Right lobe of liver (tissue), 6 donors: ENCODE measurements around the gene GNB1. TPM values are rescaled to one million over a fixed set of nuclear protein-coding genes. Genes with fewer than 3 reads are reported as not detected.
"Not testable (repeated sequence)": the region's sequence is repeated elsewhere in the genome, so short reads cannot be mapped to it uniquely, and the experiment has no call there.

ENCODE experiments used
- ATAC-seq, 4 donors: fragments of 200-7000 bp; cut with Tn5 transposase; one replicate each; pipeline ENCODE4 v1.9.1; 2020; ENCODE audit warnings: mild to moderate bottlenecking in 4 of 4, moderate library complexity in 4 of 4
- DNase-seq, 3 donors: peaks; one replicate each; pipeline ENCODE4 v3.0.0-alpha.2; 2020
- H3K27ac ChIP-seq, 3 donors: fragments of 200-600 bp; one replicate each; pipeline ENCODE4 v1.8.0; 2022
- H3K27me3 ChIP-seq, 2 donors: fragments of 200-600 bp; one replicate each; pipeline ENCODE4 v1.8.0; 2022
- H3K36me3 ChIP-seq, 4 donors: fragments of 200-600 bp; sonication (generic) in 1 of 4; one replicate each; pipeline versions ENCODE4 v1.5.1 to v1.8.0; 2017 to 2022; ENCODE audit warnings: control low read depth in 1 of 4
- H3K4me1 ChIP-seq, 4 donors: fragments of 200-600 bp; sonication (generic) in 1 of 4; one replicate each; pipeline versions ENCODE4 v1.5.1 to v1.8.0; 2017 to 2022; ENCODE audit warnings: control low read depth in 1 of 4
- H3K4me3 ChIP-seq, 3 donors: fragments of 200-600 bp; one replicate each; pipeline ENCODE4 v1.8.0; 2022
- H3K9me3 ChIP-seq, 4 donors: fragments of 200-600 bp; sonication (generic) in 1 of 4; one replicate each; pipeline versions ENCODE4 v1.5.1 to v1.8.0; 2017 to 2022; ENCODE audit warnings: control low read depth in 1 of 4
- CTCF ChIP-seq, 4 donors: fragments of 200-600 bp in 3 of 4; fragments of 450-650 bp in 1 of 4; IDR thresholded peaks; one replicate each; pipeline versions ENCODE4 v1.5.1 to v1.8.0; 2016 to 2022; ENCODE audit warnings: antibody characterized with exemption in 4 of 4, mild to moderate bottlenecking in 2 of 4
- POLR2A ChIP-seq: fragments of 450-650 bp; IDR thresholded peaks from one replicate; pipeline ENCODE4 v1.6.1; 2017; ENCODE audit warnings: antibody characterized with exemption, mild to moderate bottlenecking
- WGBS: methylation state at CpG from one replicate; pipeline ENCODE4 v1.1.6; 2018; ENCODE audit warnings: low coverage, low lambda C conversion rate; ENCODE audit not compliant: insufficient coverage; ENCODE audit errors: missing lambda C conversion rate; 5-methylcytosine and 5-hydroxymethylcytosine counted together
- intact Hi-C, 2 donors: fragments of 100-400 bp; cut with DNase I; formaldehyde crosslinking; loops; one replicate each; pipeline versions ENCODE4 v1.11.2 to v1.14.1; 2022
- total RNA-seq, 6 experiments: library from RNA; depleted of rRNA in 2 of 6; stranded (reverse); fragments of >200 nt in 2 of 6; fragmentation: NEBNext Ultra II Directional in 3 of 6; extraction: Animal tissue kit (Norgen Biotek cat#: 25700) in 3 of 6; gene quantifications; one replicate each; pipeline versions ENCODE4 v1.1.0 to v1.2.4, GENCODE V29; 2016 to 2023
- donor health status: DM: no; HTN: yes; CAD: no.
- donor health status: DM: no; HTN: no; CAD: no.
- donor health status: DM: no; HTN: no; CAD: no.
- donor health status: DM: no; HTN: yes; CAD: no.
- donor health status: DM: no; HTN: yes; CAD: no.

The GNB1 gene
- total RNA-seq, 6 experiments from 2014 or later = 85.9 to 147 (median 104) TPM

GRCh38 chr1:1754051-1754815 is 136.7 kb downstream of the GNB1 start:
- H3K4me3 ChIP-seq = no peak overlapping the region
- no peaks in the 10 kb centered on the region for H3K27me3 ChIP-seq
- DNase-seq (peak; percentile 31 to 59 (median 44)), ATAC-seq (no peak)
- H3K9me3 ChIP-seq = no peaks in the 10 kb centered on the region
- intact Hi-C loops = loop anchor here in 1 of 2 donors (10.0 kb wide), 1 partner anchor 151 kb away; no protein-coding TSS in a partner anchor
- 100% methylated on average over 2 of the region's 49 CpGs for WGBS
- H3K36me3 ChIP-seq = peaks cover 0 to 48% (median 10%) of the 10 kb centered on the region in 4 donors
- H3K27ac ChIP-seq = no peak overlapping the region
- TF ChIP-seq CTCF (IDR thresholded peaks at IDR 0.05) (no peak), POLR2A (no peak)
- H3K4me1 ChIP-seq = peaks cover 0 to 30% (median 5%) of the 10 kb centered on the region in 4 donors

GRCh38 chr1:1753607-1754005 is 137.3 kb downstream of the GNB1 start:
- H3K4me3 ChIP-seq = no peak overlapping the region
- no peaks in the 10 kb centered on the region for H3K27me3 ChIP-seq
- ATAC-seq (peak; percentile 3 to 20 (median 10)), DNase-seq (peak in 2 of 3 donors; percentile 37 to 61)
- no CpG with 5 or more reads among the region's 16 CpGs for WGBS
- no peak overlapping the region for H3K27ac ChIP-seq
- H3K9me3 ChIP-seq = no peaks in the 10 kb centered on the region
- intact Hi-C loops = loop anchor here in 1 of 2 donors (10.0 kb wide), 1 partner anchor 151 kb away; no protein-coding TSS in a partner anchor
- peaks cover 0 to 48% (median 10%) of the 10 kb centered on the region in 4 donors for H3K36me3 ChIP-seq
- peak in 1 of 4 donors; percentile 1 for TF ChIP-seq CTCF (IDR thresholded peaks at IDR 0.05)
- TF ChIP-seq POLR2A = no peak
- peaks cover 0 to 26% (median 3%) of the 10 kb centered on the region in 4 donors for H3K4me1 ChIP-seq

- no peak overlapping the region for H3K27ac ChIP-seq
- no peaks in the 10 kb centered on the region for H3K27me3 ChIP-seq
- no peak overlapping the region for H3K4me3 ChIP-seq
- peak; percentile 70 to 75 (median 74) for DNase-seq
- WGBS = 71% methylated on average over 10 of the region's 37 CpGs
- peak; percentile 68 to 78 (median 72) for TF ChIP-seq CTCF (IDR thresholded peaks at IDR 0.05)
- TF ChIP-seq POLR2A = no peak
- peaks cover 0 to 48% (median 10%) of the 10 kb centered on the region in 4 donors for H3K36me3 ChIP-seq
- peak; percentile 56 to 71 (median 66) for ATAC-seq
- intact Hi-C loops = loop anchor here in 1 of 2 donors (10.0 kb wide), 1 partner anchor 152 kb away; no protein-coding TSS in a partner anchor
- H3K9me3 ChIP-seq = no peaks in the 10 kb centered on the region
- peaks cover 0 to 21% (median 0%) of the 10 kb centered on the region in 4 donors for H3K4me1 ChIP-seq
These were observed 138.0 kb downstream of the GNB1 start for GRCh38 chr1:1752636-1753606.

GRCh38 chr1:1752190-1752589 is 138.7 kb downstream of the GNB1 start:
- WGBS = 79% methylated on average over 5 of the region's 11 CpGs
- H3K9me3 ChIP-seq = no peaks in the 10 kb centered on the region
- intact Hi-C loops = loop anchor here in 1 of 2 donors (10.0 kb wide), 1 partner anchor 153 kb away; no protein-coding TSS in a partner anchor
- ATAC-seq (no peak), DNase-seq (peak in 1 of 3 donors; percentile 45)
- no peaks in the 10 kb centered on the region for H3K27me3 ChIP-seq
- no peak overlapping the region for H3K4me3 ChIP-seq
- peaks cover 0 to 17% (median 0%) of the 10 kb centered on the region in 4 donors for H3K4me1 ChIP-seq
- TF ChIP-seq POLR2A = no peak
- TF ChIP-seq CTCF (IDR thresholded peaks at IDR 0.05) = no peak
- no peak overlapping the region for H3K27ac ChIP-seq
- H3K36me3 ChIP-seq = peaks cover 0 to 48% (median 10%) of the 10 kb centered on the region in 4 donors

- H3K27me3 ChIP-seq, H3K9me3 ChIP-seq, H3K27ac ChIP-seq, ATAC-seq, H3K4me3 ChIP-seq: not testable (repeated sequence)
- intact Hi-C loops = loop anchor here in 1 of 2 donors (10.0 kb wide), 1 partner anchor 155 kb away; no protein-coding TSS in a partner anchor
- 80% methylated on average over 1 of the region's 9 CpGs for WGBS
- H3K4me1 ChIP-seq = peaks cover 0 to 11% (median 0%) of the 10 kb centered on the region in 4 donors
- H3K36me3 ChIP-seq = peaks cover 0 to 27% (median 2%) of the 10 kb centered on the region in 4 donors
- DNase-seq = peak in 2 of 3 donors; percentile 25 to 47
These were observed 140.9 kb downstream of the GNB1 start for GRCh38 chr1:1749941-1750340.
